Measurements from ENCODE around the gene AKIRIN2.

The AKIRIN2 gene

GRCh38 chr6:87721311-87721710 lies 19.3 kb upstream of the AKIRIN2 start:
- no peaks in the 10 kb centered on the region for H3K27me3 ChIP-seq (ENCODE audit: insufficient read depth, poor library complexity, severe bottlenecking)
- TF ChIP-seq CTCF (IDR thresholded peaks at IDR 0.05; ENCODE audit: insufficient read depth, low read length), result no peak
- TF ChIP-seq POLR2AphosphoS5 (IDR thresholded peaks at IDR 0.05; ENCODE audit: low read depth), result no peak
- TF ChIP-seq REST (IDR thresholded peaks at IDR 0.05; ENCODE audit: insufficient replicate concordance, low read depth), result no peak
- TF ChIP-seq GABPA (IDR thresholded peaks at IDR 0.05; ENCODE audit: low read depth), result no peak
- TF ChIP-seq SPI1 (IDR thresholded peaks at IDR 0.05; ENCODE audit: borderline replicate concordance, low read depth), result no peak
- DNase-seq (ENCODE audit: low read depth in 1 of 2, low spot score in 1 of 2), result no peak
- no peak overlapping the region for H3K27ac ChIP-seq (replicated peaks)
- no peak overlapping the region for H3K4me3 ChIP-seq (replicated peaks; ENCODE audit: insufficient read depth, low read length)

- Histone ChIP-seq H3K4me3 (replicated peaks; ENCODE audit: insufficient read depth, low read length) (no peak overlapping the region), H3K27me3 (ENCODE audit: insufficient read depth, poor library complexity, severe bottlenecking) (no peaks in the 10 kb centered on the region), H3K27ac (replicated peaks) (peak overlapping the region; percentile 67)
- peak; percentile 64 to 81 for DNase-seq (ENCODE audit: low read depth in 1 of 2, low spot score in 1 of 2)
- TF ChIP-seq REST (IDR thresholded peaks at IDR 0.05; ENCODE audit: insufficient replicate concordance, low read depth) (no peak), GABPA (IDR thresholded peaks at IDR 0.05; ENCODE audit: low read depth) (no peak), CTCF (IDR thresholded peaks at IDR 0.05; ENCODE audit: insufficient read depth, low read length) (no peak), SPI1 (IDR thresholded peaks at IDR 0.05; ENCODE audit: borderline replicate concordance, low read depth) (no peak), POLR2AphosphoS5 (IDR thresholded peaks at IDR 0.05; ENCODE audit: low read depth) (no peak)
These were observed 16.8 kb upstream of the AKIRIN2 start for GRCh38 chr6:87718662-87719433.

GRCh38 chr6:87716928-87717614 lies 15.0 kb upstream of the AKIRIN2 start:
- peak overlapping the region; percentile 67 for H3K27ac ChIP-seq (replicated peaks)
- TF ChIP-seq CTCF (IDR thresholded peaks at IDR 0.05; ENCODE audit: insufficient read depth, low read length), result no peak
- TF ChIP-seq SPI1 (IDR thresholded peaks at IDR 0.05; ENCODE audit: borderline replicate concordance, low read depth), result peak; percentile 68; the same call in 1 of the 2 replicates
- no peak overlapping the region for H3K4me3 ChIP-seq (replicated peaks; ENCODE audit: insufficient read depth, low read length)
- H3K27me3 ChIP-seq (ENCODE audit: insufficient read depth, poor library complexity, severe bottlenecking), result no peaks in the 10 kb centered on the region
- peak in 1 of 2 experiments; percentile 79 for DNase-seq (ENCODE audit: low read depth in 1 of 2, low spot score in 1 of 2)
